ELR (cell line): Measurements from ENCODE around the gene NCCRP1.

ENCODE experiments used
- DNase-seq: peaks from one replicate; pipeline ENCODE4 v3.0.0-alpha.2; 2015; ENCODE audit warnings: low read depth

Gene NCCRP1

GRCh38 chr19:39165857-39166256 lies 30.9 kb upstream of the NCCRP1 start:
- DNase-seq = no peak

GRCh38 chr19:39166571-39167391 lies 30.0 kb upstream of the NCCRP1 start:
- DNase-seq = no peak

GRCh38 chr19:39167461-39168257 lies 29.1 kb upstream of the NCCRP1 start:
- no peak for DNase-seq

- no peak for DNase-seq
These were observed 28.3 kb upstream of the NCCRP1 start for GRCh38 chr19:39168258-39169142.

GRCh38 chr19:39169143-39169810 lies 27.5 kb upstream of the NCCRP1 start:
- DNase-seq = no peak

- no peak for DNase-seq
These were observed 26.2 kb upstream of the NCCRP1 start for GRCh38 chr19:39170386-39171231.

- no peak for DNase-seq
These were observed 25.0 kb upstream of the NCCRP1 start for GRCh38 chr19:39171479-39172465.

- no peak for DNase-seq
These were observed 23.9 kb upstream of the NCCRP1 start for GRCh38 chr19:39172700-39173501.

GRCh38 chr19:39173502-39173991 lies 23.2 kb upstream of the NCCRP1 start:
- DNase-seq = no peak

GRCh38 chr19:39174142-39174541 lies 22.6 kb upstream of the NCCRP1 start:
- no peak for DNase-seq

- no peak for DNase-seq
These were observed 21.9 kb upstream of the NCCRP1 start for GRCh38 chr19:39174558-39175544.

GRCh38 chr19:39175564-39175963 lies 21.2 kb upstream of the NCCRP1 start:
- DNase-seq = no peak

- DNase-seq = no peak
These were observed 19.6 kb upstream of the NCCRP1 start for GRCh38 chr19:39177110-39177699.

- no peak for DNase-seq
These were observed 19.0 kb upstream of the NCCRP1 start for GRCh38 chr19:39177736-39178135.

GRCh38 chr19:39178296-39179006 lies 18.3 kb upstream of the NCCRP1 start:
- no peak for DNase-seq

- no peak for DNase-seq
These were observed 17.0 kb upstream of the NCCRP1 start for GRCh38 chr19:39179754-39180153.
